Progenitor cell of endocrine pancreas (in vitro differentiated cells): ENCODE results near the gene ZSWIM8. TPM values are rescaled to one million over a fixed set of nuclear protein-coding genes. Genes with fewer than 3 reads are reported as not detected.
"Not testable (repeated sequence)": the region's sequence is repeated elsewhere in the genome, so short reads cannot be mapped to it uniquely, and the experiment has no call there.

Source experiments
- DNase-seq: peaks from one replicate; pipeline ENCODE4 v3.0.0; 2021; ENCODE audit warnings: low spot score; ENCODE audit not compliant: unreplicated experiment
- H3K27ac Mint-ChIP-seq: 2 replicates; pipeline ENCODE4 v1.8.0; 2021; ENCODE audit warnings: mild to moderate bottlenecking, moderate library complexity, mixed read lengths
- H3K27me3 Mint-ChIP-seq: 2 replicates; pipeline ENCODE4 v1.8.0; 2021; ENCODE audit warnings: mixed read lengths
- H3K36me3 Mint-ChIP-seq: 2 replicates; pipeline ENCODE4 v1.8.0; 2022; ENCODE audit warnings: mixed read lengths; ENCODE audit not compliant: insufficient read depth
- H3K4me1 Mint-ChIP-seq: 2 replicates; pipeline ENCODE4 v1.8.0; 2021; ENCODE audit warnings: low read depth, mixed read lengths
- H3K4me3 Mint-ChIP-seq: 2 replicates; pipeline ENCODE4 v1.8.0; 2021; ENCODE audit warnings: low read depth, mild to moderate bottlenecking, moderate library complexity, mixed read lengths
- H3K9me3 Mint-ChIP-seq: 2 replicates; pipeline ENCODE4 v1.8.0; 2021; ENCODE audit warnings: low read depth, mixed read lengths
- long read RNA-seq: library from polyadenylated mRNA; unstranded; transcript quantifications from one replicate; pipeline ENCODE4 v2.0.0, GENCODE V29; 2020
- total RNA-seq: library from RNA; stranded (reverse); gene quantifications from 2 replicates; pipeline ENCODE4 v1.2.1, GENCODE V29; 2021
- TF ChIP-seq, protein P1 (sequence below): fragments of 200-600 bp; sonication (generic); IDR thresholded peaks from one replicate; pipeline ENCODE4 v1.5.0; 2021; ENCODE audit warnings: antibody characterized with exemption, mild to moderate bottlenecking; ENCODE audit not compliant: unreplicated experiment

ZSWIM8 gene, protein sequence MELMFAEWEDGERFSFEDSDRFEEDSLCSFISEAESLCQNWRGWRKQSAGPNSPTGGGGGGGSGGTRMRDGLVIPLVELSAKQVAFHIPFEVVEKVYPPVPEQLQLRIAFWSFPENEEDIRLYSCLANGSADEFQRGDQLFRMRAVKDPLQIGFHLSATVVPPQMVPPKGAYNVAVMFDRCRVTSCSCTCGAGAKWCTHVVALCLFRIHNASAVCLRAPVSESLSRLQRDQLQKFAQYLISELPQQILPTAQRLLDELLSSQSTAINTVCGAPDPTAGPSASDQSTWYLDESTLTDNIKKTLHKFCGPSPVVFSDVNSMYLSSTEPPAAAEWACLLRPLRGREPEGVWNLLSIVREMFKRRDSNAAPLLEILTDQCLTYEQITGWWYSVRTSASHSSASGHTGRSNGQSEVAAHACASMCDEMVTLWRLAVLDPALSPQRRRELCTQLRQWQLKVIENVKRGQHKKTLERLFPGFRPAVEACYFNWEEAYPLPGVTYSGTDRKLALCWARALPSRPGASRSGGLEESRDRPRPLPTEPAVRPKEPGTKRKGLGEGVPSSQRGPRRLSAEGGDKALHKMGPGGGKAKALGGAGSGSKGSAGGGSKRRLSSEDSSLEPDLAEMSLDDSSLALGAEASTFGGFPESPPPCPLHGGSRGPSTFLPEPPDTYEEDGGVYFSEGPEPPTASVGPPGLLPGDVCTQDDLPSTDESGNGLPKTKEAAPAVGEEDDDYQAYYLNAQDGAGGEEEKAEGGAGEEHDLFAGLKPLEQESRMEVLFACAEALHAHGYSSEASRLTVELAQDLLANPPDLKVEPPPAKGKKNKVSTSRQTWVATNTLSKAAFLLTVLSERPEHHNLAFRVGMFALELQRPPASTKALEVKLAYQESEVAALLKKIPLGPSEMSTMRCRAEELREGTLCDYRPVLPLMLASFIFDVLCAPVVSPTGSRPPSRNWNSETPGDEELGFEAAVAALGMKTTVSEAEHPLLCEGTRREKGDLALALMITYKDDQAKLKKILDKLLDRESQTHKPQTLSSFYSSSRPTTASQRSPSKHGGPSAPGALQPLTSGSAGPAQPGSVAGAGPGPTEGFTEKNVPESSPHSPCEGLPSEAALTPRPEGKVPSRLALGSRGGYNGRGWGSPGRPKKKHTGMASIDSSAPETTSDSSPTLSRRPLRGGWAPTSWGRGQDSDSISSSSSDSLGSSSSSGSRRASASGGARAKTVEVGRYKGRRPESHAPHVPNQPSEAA (N-terminal part only)
- total RNA-seq = 122 and 144 TPM in 2 replicates
- long read RNA-seq, partial matches to known transcripts = 2 of 3 reads
- long read RNA-seq, other reads (novel, unspliced or antisense) = 1 of 3 reads

DNA sequence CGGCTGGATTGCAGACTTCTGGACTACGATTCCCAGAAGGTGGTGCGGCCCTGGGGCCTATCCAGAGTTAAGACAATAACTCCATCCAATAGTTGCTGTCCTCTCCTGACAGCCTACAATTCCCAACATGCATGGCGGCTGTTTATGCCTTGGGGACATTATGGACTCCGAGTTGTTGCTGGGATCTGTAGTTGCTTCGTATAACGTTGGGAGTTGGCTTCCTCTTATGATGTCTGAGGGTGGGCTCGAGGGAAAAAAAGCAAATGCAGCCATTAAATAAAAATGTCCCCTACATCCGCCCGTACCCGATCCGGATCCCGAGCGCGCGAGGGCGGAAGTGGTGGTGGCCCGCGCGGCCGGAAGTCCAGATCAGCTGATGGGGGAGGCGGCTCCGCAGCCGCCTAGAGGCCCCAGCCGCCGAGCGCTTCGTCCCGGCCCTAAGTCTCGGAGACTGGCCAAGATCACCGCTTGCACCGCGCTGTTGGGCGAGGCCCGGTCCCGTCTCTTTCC is at the start of gene ZSWIM8:
Gene ZSWIM8, plus strand, starts transcription at position 396 of the 510 bp plus-strand sequence. CDS start 273 bp downstream, outside the sequence.
- peak within 1 kb of the TSS; percentile 99 for H3K27ac Mint-ChIP-seq
- DNase-seq = peak; percentile 53
- H3K27me3 Mint-ChIP-seq = no peaks in the 10 kb centered on the region
- peaks cover 38% of the 10 kb centered on the region for H3K4me1 Mint-ChIP-seq
- H3K36me3 Mint-ChIP-seq = peaks cover 5% of the 10 kb centered on the region
- TF ChIP-seq, protein P1, sequence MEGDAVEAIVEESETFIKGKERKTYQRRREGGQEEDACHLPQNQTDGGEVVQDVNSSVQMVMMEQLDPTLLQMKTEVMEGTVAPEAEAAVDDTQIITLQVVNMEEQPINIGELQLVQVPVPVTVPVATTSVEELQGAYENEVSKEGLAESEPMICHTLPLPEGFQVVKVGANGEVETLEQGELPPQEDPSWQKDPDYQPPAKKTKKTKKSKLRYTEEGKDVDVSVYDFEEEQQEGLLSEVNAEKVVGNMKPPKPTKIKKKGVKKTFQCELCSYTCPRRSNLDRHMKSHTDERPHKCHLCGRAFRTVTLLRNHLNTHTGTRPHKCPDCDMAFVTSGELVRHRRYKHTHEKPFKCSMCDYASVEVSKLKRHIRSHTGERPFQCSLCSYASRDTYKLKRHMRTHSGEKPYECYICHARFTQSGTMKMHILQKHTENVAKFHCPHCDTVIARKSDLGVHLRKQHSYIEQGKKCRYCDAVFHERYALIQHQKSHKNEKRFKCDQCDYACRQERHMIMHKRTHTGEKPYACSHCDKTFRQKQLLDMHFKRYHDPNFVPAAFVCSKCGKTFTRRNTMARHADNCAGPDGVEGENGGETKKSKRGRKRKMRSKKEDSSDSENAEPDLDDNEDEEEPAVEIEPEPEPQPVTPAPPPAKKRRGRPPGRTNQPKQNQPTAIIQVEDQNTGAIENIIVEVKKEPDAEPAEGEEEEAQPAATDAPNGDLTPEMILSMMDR = no peak
- peak within 1 kb of the TSS; percentile 100 for H3K4me3 Mint-ChIP-seq
- no peaks in the 10 kb centered on the region for H3K9me3 Mint-ChIP-seq

DNA sequence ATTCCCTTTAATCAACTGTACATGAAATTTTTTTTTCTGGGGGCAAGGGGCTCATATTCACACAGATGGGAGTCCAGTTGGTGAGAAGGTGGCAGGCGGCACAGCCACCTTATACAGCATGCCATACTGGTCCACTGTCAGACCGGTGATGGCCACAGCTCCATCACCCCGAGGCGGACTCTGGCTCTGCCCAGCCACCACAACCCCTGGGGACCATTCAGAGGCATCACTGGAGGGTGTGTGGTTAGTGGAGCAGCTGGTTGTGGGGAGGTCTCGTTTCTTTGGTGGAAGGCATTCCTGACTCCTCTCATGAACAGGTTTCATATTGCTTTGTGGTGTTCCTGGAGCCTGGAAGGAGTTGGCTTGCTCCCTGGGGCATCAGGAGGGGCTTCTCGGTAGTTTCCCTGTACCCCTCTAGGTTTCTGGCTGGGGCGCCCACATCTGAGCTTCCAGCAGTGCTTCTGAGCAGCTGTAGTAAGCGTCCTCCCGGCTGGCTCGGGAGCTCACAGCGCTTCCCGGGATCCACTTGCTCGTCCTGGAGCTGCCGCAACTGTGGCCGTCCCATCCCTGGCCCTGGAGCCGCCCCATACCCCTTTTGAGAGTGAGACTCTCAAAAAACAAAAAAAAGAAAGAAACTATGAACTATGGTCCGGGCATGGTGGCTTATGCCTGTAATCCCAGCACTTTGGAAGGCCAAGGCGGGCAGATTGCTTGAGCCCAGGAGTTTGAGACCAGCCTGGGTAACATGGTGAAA is 44.7 kb upstream of the ZSWIM8 start:
- not testable (repeated sequence) for H3K27me3 Mint-ChIP-seq, DNase-seq, H3K4me3 Mint-ChIP-seq, H3K9me3 Mint-ChIP-seq, H3K36me3 Mint-ChIP-seq
- H3K4me1 Mint-ChIP-seq = peaks cover 15% of the 10 kb centered on the region
- H3K27ac Mint-ChIP-seq = peak overlapping the region; percentile 37

DNA sequence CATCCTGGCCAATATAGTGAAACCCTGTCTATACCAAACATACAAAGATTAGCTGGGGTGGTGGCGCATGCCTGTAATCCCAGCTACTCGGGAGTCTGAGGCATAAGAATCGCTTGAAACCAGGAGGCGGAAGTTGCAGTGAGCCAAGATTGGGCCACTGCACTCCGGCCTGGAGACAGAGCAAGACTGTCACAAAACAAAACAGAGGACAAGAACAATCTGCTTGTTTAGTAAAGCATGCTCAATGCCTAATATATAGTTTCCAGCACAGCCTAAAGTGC is 43.0 kb upstream of the ZSWIM8 start:
- DNase-seq = no peak
- TF ChIP-seq, protein P1 = no peak
- Mint-ChIP-seq H3K4me3 (peak overlapping the region; percentile 97), H3K27me3 (no peaks in the 10 kb centered on the region), H3K27ac (no peak overlapping the region), H3K4me1 (peaks cover 19% of the 10 kb centered on the region), H3K36me3 (peaks cover under 1% of the 10 kb centered on the region), H3K9me3 (no peaks in the 10 kb centered on the region)

DNA sequence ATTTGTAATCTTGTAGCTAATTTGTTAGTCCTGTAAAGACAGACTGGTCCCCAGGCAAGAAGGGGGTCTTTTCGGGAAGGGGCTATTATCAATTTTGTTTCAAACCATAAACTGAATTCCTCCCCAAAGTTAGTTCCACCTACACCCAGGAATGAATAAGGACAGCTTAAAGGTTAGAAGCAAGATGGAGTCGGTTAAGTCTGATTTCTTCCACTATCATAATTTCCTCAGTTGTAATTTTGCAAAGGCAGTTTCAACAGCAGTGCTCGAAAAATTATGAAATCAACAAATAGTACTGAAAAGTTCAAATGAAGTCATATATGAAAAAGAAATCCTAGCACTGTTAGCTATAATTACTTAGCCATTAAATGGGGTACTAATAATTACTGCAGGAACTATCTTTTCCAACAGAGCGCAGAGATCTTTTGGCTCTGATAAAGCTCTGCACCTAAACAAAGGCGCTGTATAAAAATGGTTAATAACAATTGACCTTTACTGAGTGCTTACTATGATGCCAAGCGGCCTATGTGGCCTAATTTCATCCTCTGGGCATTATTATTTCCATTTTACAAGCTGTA is 42.0 kb upstream of the ZSWIM8 start:
- Mint-ChIP-seq H3K4me3 (peak overlapping the region; percentile 97), H3K9me3 (no peaks in the 10 kb centered on the region), H3K27me3 (no peaks in the 10 kb centered on the region), H3K36me3 (no peaks in the 10 kb centered on the region), H3K4me1 (peaks cover 17% of the 10 kb centered on the region), H3K27ac (peak overlapping the region; percentile 99)
- no peak for DNase-seq
- TF ChIP-seq, protein P1 = no peak
